ENCODE measurements around the gene TBC1D19. TPM values are rescaled to one million over a fixed set of nuclear protein-coding genes. Genes with fewer than 3 reads are reported as not detected.

Gene TBC1D19
- total and polyA plus RNA-seq, 2 of the 4 experiments (the other 2 are of a cell fraction), result 9.9 to 17.6 TPM

GRCh38 chr4:26576231-26576739, 7.6 kb upstream of the TBC1D19 start:
- Histone ChIP-seq H2BK5ac (ENCODE audit: low read depth, low read length, poor library complexity, severe bottlenecking) (peak overlapping the region; percentile 15), H4K8ac (ENCODE audit: low read depth in 2 of 2, low read length in 2 of 2) (peak overlapping the region; percentile 39 to 53; a peak in 2 of 4 replicates), H3K9ac (ENCODE audit: low read depth, low read length) (no peak overlapping the region), H3K14ac (replicated peaks; ENCODE audit: low read depth, low read length) (peak overlapping the region; percentile 46; the same call in 1 of the 2 replicates), H2AK9ac (replicated peaks; ENCODE audit: low read depth, low read length, poor library complexity) (no peak overlapping the region), H3K56ac (ENCODE audit: extremely low read depth, insufficient read depth, low read length) (peak overlapping the region; percentile 19; the same call in 1 of the 2 replicates), H2AFZ (replicated peaks; ENCODE audit: low read length, poor library complexity) (no peak overlapping the region), H3K18ac (ENCODE audit: low read depth, low read length) (peak overlapping the region; percentile 67), H4K20me1 (ENCODE audit: insufficient read depth, low read length) (peaks cover 3% of the 10 kb centered on the region; the same call in 1 of the 2 replicates), H3K4me1 (ENCODE audit: control insufficient read depth, insufficient read depth, low read length) (peaks cover 8% of the 10 kb centered on the region), H3K27me3 (ENCODE audit: control insufficient read depth, insufficient read depth, low read length) (no peaks in the 10 kb centered on the region; the same call in 1 of the 2 replicates), H3K79me1 (ENCODE audit: low read depth in 1 of 2, low read length in 2 of 2) (no peaks in the 10 kb centered on the region), H3K4me2 (ENCODE audit: low read depth, low read length) (peak overlapping the region; percentile 62), H3K9me1 (ENCODE audit: insufficient read depth, low read length) (peaks cover 6% of the 10 kb centered on the region), H3K4me3 (ENCODE audit: insufficient read depth, low read depth, low read length) (no peak overlapping the region), H3K23ac (ENCODE audit: low read depth, low read length) (peak overlapping the region; percentile 69), H2BK120ac (ENCODE audit: low read depth, low read length) (peak overlapping the region; percentile 83), H3K27ac (ENCODE audit: insufficient read depth, low read length) (peak overlapping the region; percentile 49; the same call in 1 of the 2 replicates), H4K91ac (ENCODE audit: insufficient read depth, low read depth, low read length) (peak overlapping the region; percentile 82), H2AK5ac (ENCODE audit: low read depth, low read length) (peak overlapping the region; percentile 57), H2BK20ac (ENCODE audit: low read depth, low read length) (peak overlapping the region; percentile 96), H3K9me3 (ENCODE audit: control insufficient read depth, insufficient read depth, low read length) (no peaks in the 10 kb centered on the region), H2BK15ac (ENCODE audit: low read depth, low read length) (peak overlapping the region; percentile 83; the same call in 2 of the 3 replicates), H4K5ac (ENCODE audit: low read depth, low read length) (peak overlapping the region; percentile 40; the same call in 1 of the 2 replicates), H3K4ac (ENCODE audit: low read depth, low read length) (peak overlapping the region; percentile 83), H3K36me3 (ENCODE audit: control insufficient read depth, insufficient read depth, low read length) (no peaks in the 10 kb centered on the region)
- WGBS, 2 experiments (ENCODE audit: extremely low coverage in 2 of 2, insufficient read length in 1 of 2), result 50% methylated on average over 1 of the region's 7 CpGs; no CpG with 5 or more reads in 1 of the 2 experiments
- BruUV-seq (replicated peaks), result no TSS peak
- TF ChIP-seq MAZ (IDR thresholded peaks at IDR 0.05; ENCODE audit: borderline replicate concordance, low read depth, low read length) (peak; percentile 87), RFX5 (IDR thresholded peaks at IDR 0.05; ENCODE audit: low read depth, low read length) (no peak), CEBPB (IDR thresholded peaks at IDR 0.05; ENCODE audit: low read depth, low read length) (no peak)
- ATAC-seq (ENCODE audit: low read depth) (peak; percentile 52), DNase-seq (peak; percentile 62)
- dilution Hi-C loops (cut with HindIII; ENCODE audit: low sequenced_read_pairs, unreplicated experiment) (no loop called here), in situ Hi-C loops (cut with MboI; ENCODE audit: low sequenced_read_pairs) (no loop called here), intact Hi-C loops (cut with micrococcal nuclease) (no loop called here)
- ChIA-PET CTCF (no interaction called here), POLR2A (ENCODE audit: unreplicated experiment) (no interaction called here)

All from IMR-90 (cell line).